Gastroesophageal sphincter (tissue), 4 donors: Measurements from ENCODE around the gene TMEM141. TPM values are rescaled to one million over a fixed set of nuclear protein-coding genes. Genes with fewer than 3 reads are reported as not detected.

Experiments
- ATAC-seq: fragments of 150-250 bp; one replicate; pipeline ENCODE4 v1.9.1; 2016; ENCODE audit warnings: mild to moderate bottlenecking, moderate library complexity
- H3K27ac ChIP-seq, 4 donors: fragments of 200-600 bp; sonication (generic) in 3 of 4; 1 replicate in 3 of 4; 2 replicates in 1 of 4; pipeline ENCODE4 v1.5.1; 2016 to 2019
- H3K27me3 ChIP-seq: fragments of 200-600 bp; sonication (generic); one replicate; pipeline ENCODE4 v1.5.1; 2019
- H3K36me3 ChIP-seq, 2 donors: fragments of 200-600 bp; sonication (generic); one replicate each; pipeline ENCODE4 v1.5.1; 2019; ENCODE audit warnings: control low read depth in 1 of 2
- H3K4me1 ChIP-seq, 3 donors: fragments of 200-600 bp; sonication (generic); 1 replicate in 2 of 3; 2 replicates in 1 of 3; pipeline ENCODE4 v1.5.1; 2016 to 2019; ENCODE audit warnings: control low read depth in 2 of 3
- H3K4me3 ChIP-seq, 2 donors: fragments of 200-600 bp; sonication (generic); one replicate each; pipeline ENCODE4 v1.5.1; 2019; ENCODE audit warnings: mild to moderate bottlenecking in 1 of 2, moderate library complexity in 1 of 2
- H3K9me3 ChIP-seq, 3 donors: fragments of 200-600 bp; sonication (generic); one replicate each; pipeline ENCODE4 v1.5.1; 2017 to 2019; ENCODE audit warnings: control low read depth in 2 of 3
- EP300 ChIP-seq: sonication (generic); formaldehyde crosslinking; IDR thresholded peaks from one replicate; pipeline ENCODE4 v1.6.1; 2017; ENCODE audit warnings: antibody characterized with exemption, mild to moderate bottlenecking
- POLR2A ChIP-seq, 2 donors: fragments of 450-650 bp; IDR thresholded peaks; one replicate each; pipeline ENCODE4 v1.6.1; 2017; ENCODE audit warnings: antibody characterized with exemption in 2 of 2, mild to moderate bottlenecking in 2 of 2, moderate library complexity in 1 of 2
- POLR2AphosphoS5 ChIP-seq: sonication (generic); formaldehyde crosslinking; IDR thresholded peaks from one replicate; pipeline ENCODE4 v1.6.1; 2017; ENCODE audit warnings: antibody characterized with exemption
- WGBS, 2 donors: methylation state at CpG; one replicate each; pipeline ENCODE4 v1.1.5; 2018; ENCODE audit warnings: low coverage in 1 of 2; 5-methylcytosine and 5-hydroxymethylcytosine counted together
- total RNA-seq, 4 donors: library from RNA; depleted of rRNA; stranded (reverse); fragments of >200 nt; gene quantifications; one replicate each; pipeline ENCODE4 v1.1.0, GENCODE V29; 2016
- TF ChIP-seq, protein P1 (sequence below), 4 experiments: fragments of 200-600 bp in 2 of 4; fragments of 450-650 bp in 2 of 4; sonication (generic) in 1 of 4; IDR thresholded peaks; one replicate each; pipeline ENCODE4 v1.5.1; 2017 to 2019; ENCODE audit warnings: antibody characterized with exemption in 4 of 4, mild to moderate bottlenecking in 2 of 4, moderate library complexity in 2 of 4

TMEM141 gene
- total RNA-seq, 4 donors from 2014 or later = 33.0 to 51.5 (median 40.4) TPM

DNA sequence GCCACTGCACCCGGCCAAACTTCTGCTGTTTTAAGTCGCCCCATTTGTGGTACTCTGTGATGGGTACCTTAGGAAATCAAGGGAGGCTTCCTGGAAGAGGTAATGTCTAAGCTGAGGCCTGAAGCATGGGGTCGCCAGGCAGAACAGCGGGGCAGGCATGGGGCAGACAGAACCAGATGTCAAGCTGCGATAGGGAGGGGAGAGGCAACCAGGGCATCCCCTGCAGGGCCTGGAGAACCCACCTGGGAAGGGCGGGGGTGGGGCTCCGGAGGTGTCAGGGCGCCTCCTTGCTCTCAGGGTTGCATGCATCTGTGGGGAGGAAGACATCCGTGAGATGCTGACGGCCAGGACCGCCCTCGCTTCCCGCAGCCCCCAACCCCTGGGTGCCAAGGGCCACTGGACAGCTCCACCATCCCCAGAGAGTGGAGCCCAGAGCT is 29.6 kb upstream of the TMEM141 start:
- no peak for ATAC-seq
- H3K36me3 ChIP-seq = no peaks in the 10 kb centered on the region
- TF ChIP-seq, protein P1, sequence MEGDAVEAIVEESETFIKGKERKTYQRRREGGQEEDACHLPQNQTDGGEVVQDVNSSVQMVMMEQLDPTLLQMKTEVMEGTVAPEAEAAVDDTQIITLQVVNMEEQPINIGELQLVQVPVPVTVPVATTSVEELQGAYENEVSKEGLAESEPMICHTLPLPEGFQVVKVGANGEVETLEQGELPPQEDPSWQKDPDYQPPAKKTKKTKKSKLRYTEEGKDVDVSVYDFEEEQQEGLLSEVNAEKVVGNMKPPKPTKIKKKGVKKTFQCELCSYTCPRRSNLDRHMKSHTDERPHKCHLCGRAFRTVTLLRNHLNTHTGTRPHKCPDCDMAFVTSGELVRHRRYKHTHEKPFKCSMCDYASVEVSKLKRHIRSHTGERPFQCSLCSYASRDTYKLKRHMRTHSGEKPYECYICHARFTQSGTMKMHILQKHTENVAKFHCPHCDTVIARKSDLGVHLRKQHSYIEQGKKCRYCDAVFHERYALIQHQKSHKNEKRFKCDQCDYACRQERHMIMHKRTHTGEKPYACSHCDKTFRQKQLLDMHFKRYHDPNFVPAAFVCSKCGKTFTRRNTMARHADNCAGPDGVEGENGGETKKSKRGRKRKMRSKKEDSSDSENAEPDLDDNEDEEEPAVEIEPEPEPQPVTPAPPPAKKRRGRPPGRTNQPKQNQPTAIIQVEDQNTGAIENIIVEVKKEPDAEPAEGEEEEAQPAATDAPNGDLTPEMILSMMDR (IDR thresholded peaks at IDR 0.05) = no peak
- no peak for TF ChIP-seq POLR2A (IDR thresholded peaks at IDR 0.05)
- no peak for TF ChIP-seq EP300
- no peak for TF ChIP-seq POLR2AphosphoS5
- no peak overlapping the region for H3K27ac ChIP-seq
- no peaks in the 10 kb centered on the region for H3K9me3 ChIP-seq
- H3K4me3 ChIP-seq = no peak overlapping the region
- peaks cover 63% of the 10 kb centered on the region for H3K27me3 ChIP-seq
- H3K4me1 ChIP-seq = peaks cover 0 to 10% (median 0%) of the 10 kb centered on the region in 3 donors
- no CpG with 5 or more reads among the region's 13 CpGs for WGBS, 2 donors

DNA sequence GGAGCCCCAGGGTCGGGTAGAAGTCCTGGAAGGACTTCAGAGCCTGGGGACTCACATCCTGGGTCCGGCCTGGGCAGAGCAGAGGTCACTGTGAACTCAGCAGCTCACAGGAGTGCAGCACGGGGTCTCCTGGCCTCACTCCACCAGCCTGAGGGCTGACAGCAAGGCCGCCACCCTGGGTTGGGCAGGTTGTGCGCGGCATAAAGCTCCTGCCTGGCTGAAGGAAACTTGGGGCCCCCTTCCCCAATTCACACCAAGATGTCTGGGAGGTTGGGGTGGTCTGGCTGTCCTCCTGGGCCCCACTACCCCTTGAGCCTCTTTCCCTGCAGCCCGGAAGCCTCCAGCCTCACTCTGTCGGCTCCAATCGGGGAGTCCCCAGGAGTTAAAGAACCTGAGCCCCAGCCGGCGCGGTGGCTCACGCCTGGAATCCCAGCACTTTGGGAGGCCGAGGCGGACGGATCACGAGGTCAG is 28.9 kb upstream of the TMEM141 start:
- no peak for ATAC-seq

DNA sequence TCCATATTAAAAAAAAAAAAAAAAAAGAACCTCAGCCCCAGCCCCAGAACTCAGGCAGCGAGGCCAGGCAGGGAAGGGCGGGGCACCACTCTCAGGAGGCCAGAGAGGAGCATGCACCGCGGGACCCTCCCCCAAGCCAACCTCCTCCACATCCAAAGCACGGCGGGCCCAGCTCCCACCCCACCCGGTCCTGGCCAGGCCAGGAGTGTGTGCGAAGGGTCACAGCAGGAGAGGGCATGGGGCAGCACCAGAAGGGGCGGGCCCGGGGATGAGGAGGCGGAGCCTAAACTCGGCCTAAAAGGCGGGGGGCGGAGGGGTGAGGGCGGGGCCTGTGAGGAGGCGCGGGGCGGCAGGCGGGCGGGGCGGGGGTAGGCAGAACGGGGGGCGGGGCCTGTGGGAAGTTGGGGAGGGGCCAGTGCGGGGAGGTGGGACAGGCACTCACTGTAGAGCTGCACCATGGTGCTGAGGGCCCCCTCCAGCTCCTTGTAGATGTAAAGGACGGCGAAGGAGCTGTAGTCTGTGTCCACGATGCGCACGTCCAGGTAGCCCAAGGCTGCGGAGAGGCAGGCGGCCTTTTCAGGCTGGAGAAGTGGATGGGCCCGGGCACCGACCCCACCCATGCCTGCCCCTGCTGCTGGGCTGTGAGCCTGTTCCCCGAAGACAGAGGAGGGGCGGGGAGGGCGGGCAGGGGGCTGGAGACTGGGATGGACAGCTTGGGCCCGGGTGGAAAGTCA is 28.1 kb upstream of the TMEM141 start:
- no peak overlapping the region for H3K4me3 ChIP-seq
- H3K9me3 ChIP-seq = no peaks in the 10 kb centered on the region
- H3K27me3 ChIP-seq = peaks cover 76% of the 10 kb centered on the region
- WGBS, 2 donors = 25% methylated on average over 2 of the region's 37 CpGs; no CpG with 5 or more reads in 1 of the 2 donors
- H3K4me1 ChIP-seq = peaks cover 0 to 10% (median 0%) of the 10 kb centered on the region in 3 donors
- peak; percentile 17 for ATAC-seq
- H3K27ac ChIP-seq = no peak overlapping the region
- no peaks in the 10 kb centered on the region for H3K36me3 ChIP-seq
- TF ChIP-seq POLR2AphosphoS5 (no peak), POLR2A (IDR thresholded peaks at IDR 0.05) (no peak), EP300 (no peak)
- TF ChIP-seq, protein P1 (IDR thresholded peaks at IDR 0.05) = no peak

More for the DNA sequence above, 28.9 kb upstream of the TMEM141 start:
- Histone ChIP-seq H3K27ac (no peak overlapping the region), H3K4me3 (no peak overlapping the region), H3K9me3 (no peaks in the 10 kb centered on the region), H3K36me3 (no peaks in the 10 kb centered on the region), H3K4me1 (peaks cover 0 to 10% (median 0%) of the 10 kb centered on the region in 3 donors), H3K27me3 (peaks cover 68% of the 10 kb centered on the region)
- TF ChIP-seq POLR2A (IDR thresholded peaks at IDR 0.05) = no peak
- TF ChIP-seq POLR2AphosphoS5 = no peak
- TF ChIP-seq, protein P1 (IDR thresholded peaks at IDR 0.05) = no peak
- TF ChIP-seq EP300 = no peak
- 92% methylated on average over 2 of the region's 17 CpGs; no CpG with 5 or more reads in 1 of the 2 donors for WGBS, 2 donors

DNA sequence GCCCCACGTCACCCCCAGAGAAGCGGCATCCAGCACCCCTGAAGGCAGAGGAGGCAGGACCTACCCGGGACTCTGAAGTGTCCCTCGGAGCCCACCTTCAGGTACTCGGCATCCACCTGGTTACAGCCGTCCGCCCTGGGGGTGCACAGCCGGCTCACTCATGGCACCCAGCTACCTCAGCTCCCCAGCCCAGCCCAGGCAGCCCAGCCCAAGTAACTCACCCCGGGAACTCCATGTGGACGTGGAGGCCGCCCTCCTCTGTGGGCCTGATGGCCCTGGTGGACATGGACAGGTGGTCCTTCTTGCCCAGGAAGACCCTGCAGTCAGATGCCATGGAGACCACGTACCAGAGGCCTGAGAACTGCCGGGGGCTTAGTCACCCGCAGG is 27.5 kb upstream of the TMEM141 start:
- no peaks in the 10 kb centered on the region for H3K36me3 ChIP-seq
- TF ChIP-seq, protein P1 (IDR thresholded peaks at IDR 0.05) = no peak
- TF ChIP-seq POLR2A (IDR thresholded peaks at IDR 0.05) = no peak
- no peak for TF ChIP-seq EP300
- TF ChIP-seq POLR2AphosphoS5 = no peak
- no peak overlapping the region for H3K4me3 ChIP-seq
- no peak for ATAC-seq
- no peaks in the 10 kb centered on the region for H3K9me3 ChIP-seq
- H3K27me3 ChIP-seq = peaks cover 78% of the 10 kb centered on the region
- WGBS, 2 donors = 60% methylated on average over 1 of the region's 14 CpGs; no CpG with 5 or more reads in 1 of the 2 donors
- H3K4me1 ChIP-seq = peaks cover 0 to 10% (median 0%) of the 10 kb centered on the region in 3 donors
- H3K27ac ChIP-seq = no peak overlapping the region
